ENCODE results near the gene C2orf66.

The C2orf66 gene

DNA sequence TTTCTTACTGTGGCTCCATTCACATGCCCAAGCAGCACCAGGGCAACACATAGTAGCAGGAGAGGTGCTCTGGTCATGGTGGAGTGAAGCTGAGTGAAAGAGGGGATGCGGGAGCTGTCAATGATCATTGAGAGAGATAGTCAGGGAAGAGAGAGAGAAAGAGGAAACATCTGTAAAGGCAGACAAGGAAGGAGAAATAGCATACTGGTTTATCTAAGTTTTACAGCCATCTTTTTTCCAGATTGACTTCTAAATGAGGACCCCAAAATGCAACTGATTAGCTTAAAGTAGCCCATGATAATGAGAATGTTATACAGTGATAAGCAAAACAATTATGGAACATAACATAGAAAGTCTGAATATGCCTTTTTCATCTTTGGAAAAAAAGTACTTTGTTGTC, at the start of gene C2orf66:
TSS of gene C2orf66 (minus strand) at position 96 of the 400 bp plus-strand sequence. CDS start at position 77, 19 bp downstream.
- DNase-seq (ENCODE audit: low spot score): no peak

DNA sequence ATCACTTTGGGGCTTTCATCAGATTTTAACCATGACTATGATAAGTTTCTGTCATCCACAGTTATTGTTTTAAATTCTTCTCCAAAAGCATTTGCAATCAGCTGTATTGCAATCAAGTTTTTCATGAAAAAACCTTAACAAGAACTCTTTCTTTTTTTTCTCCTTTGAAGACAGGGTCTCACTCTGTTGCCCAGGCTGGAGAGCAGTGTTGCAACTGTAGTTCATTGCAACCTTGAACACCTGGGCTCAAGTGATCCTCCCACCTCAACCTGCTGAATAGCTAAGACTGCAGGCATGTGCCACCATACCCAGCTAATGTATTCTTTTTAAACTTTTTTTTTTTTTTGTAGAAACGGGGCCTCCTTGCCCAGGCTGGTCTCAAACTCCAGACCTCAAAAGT, 45.5 kb upstream of the C2orf66 start:
- DNase-seq (ENCODE audit: low spot score): no peak

DNA sequence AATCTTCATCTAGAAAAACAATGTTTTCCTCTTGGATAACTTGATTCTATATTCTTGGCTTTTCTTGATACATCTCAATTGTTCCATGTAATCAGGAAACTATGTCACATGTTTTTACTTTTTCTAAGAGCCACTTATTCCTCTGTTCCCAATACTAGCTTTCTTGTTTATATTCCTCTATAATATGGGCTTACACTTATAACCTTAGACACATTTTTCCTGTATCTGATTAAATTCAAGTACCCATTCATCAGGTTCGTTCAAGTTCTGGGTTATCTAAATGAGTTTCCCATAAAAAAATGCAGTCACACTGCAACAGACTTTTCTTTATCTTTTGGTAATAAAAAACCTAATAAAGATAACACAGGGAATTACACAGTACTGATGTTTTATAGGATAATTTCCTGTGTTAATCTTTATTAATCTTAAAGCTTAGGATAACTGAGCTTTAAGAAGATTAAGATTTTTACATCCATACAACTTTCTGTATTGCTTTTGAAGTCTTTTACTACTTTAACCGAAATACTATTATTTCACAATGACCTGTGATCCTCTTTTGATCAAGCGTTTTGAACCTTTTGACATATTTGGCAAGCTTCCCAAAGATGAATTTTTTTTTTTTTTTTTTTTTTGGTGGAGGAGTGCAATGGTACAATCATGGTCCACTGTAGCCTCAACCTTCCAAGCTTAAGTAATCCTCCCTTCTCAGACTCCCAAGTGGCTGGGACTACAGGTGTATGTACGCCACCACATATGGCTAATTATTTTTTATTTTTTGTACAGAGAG, 44.3 kb upstream of the C2orf66 start:
- DNase-seq (ENCODE audit: low spot score): no peak

DNA sequence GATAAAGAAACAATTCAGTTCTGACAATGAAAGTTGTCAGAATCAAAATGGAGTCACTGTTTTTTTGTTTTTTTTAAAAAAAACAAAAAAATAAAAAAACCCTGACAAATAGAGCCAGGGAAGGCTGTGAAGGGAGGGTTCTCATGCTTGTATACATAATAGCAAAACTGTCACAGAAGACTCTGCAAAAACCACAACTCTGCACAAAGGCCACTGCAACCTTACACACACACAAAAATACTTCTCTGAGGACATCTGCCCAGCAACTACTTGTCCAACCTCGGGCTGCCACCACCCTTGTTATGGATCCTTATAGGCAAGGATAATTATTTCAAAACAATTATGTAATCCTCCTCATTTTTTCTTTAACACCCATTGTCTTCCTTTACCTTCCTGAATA, 41.9 kb upstream of the C2orf66 start:
- DNase-seq (ENCODE audit: low spot score): no peak

DNA sequence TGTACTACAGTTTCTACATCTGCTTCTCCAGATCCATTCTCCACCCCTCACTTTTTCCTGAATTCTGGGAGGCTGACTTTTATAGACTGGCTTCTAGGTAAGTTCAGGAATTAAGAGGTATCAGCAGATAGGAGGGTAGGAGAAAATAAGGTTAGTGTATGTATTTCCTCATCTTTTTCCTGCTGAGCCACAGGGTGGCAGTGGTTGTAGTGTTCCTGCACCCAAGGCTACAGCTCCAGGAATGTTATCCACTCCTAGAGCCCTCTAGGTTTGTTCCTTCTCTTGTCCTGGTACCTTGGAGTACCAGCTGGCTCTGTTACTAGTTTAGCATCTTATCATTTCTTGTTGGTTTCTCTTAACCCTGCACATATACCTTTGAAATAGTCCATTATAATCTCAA, 40.7 kb upstream of the C2orf66 start:
- DNase-seq (ENCODE audit: low spot score): no peak

DNA sequence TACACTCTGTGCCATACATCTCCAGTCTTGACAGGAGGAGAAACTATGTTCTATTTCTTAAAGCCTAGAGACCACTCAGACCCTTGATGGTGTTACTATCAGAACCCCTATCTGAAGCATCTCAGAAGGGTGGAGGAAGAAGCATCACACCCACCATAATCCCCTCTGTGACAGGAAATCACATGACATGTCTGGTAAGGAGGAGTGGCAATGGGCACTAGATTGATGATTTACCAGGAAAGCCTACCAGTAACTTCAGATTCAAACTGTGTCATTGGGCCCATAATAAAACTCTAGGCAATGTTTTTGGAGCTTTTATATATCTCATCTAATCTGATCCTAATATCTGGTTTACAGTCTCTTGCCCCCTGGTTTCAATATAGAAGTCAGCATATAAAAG, 37.1 kb upstream of the C2orf66 start:
- no peak for DNase-seq (ENCODE audit: low spot score)

DNA sequence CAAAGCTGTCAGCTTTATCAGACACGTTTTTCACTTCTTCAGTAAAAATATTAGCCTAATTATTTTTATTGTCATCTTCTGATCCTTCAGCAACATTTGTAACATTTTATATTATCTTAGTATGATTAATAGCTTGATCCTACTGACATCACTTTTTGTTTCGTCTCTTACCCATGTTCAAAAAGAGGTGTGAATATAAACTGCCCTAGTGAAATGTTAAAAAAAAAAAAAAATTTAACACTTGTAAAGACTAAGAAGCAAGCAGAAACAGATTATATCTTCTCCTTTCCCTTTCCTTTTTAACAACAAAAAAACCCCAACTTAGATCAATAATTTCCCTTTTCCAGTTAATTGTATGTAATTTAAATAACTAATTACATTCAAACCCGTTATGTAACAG, 36.2 kb upstream of the C2orf66 start:
- DNase-seq (ENCODE audit: low spot score): no peak

DNA sequence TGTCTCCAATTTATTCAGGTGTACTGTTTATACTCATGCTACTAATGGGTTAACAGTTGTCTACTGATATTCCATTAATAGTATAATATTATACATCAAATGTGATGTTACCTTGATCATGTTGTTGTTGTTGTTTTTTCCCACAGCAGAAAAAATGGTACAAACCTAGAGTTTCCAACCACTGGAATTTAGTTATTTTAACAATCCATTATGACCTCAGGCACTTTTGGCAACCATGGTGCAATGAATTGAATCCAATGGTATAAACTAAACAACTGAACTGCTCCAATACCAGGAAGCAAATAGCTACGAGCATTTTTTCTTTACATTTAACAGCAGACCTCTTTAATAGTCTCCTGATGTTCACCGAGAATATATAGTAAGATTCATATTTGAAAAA, 31.0 kb upstream of the C2orf66 start:
- DNase-seq (ENCODE audit: low spot score): no peak

DNA sequence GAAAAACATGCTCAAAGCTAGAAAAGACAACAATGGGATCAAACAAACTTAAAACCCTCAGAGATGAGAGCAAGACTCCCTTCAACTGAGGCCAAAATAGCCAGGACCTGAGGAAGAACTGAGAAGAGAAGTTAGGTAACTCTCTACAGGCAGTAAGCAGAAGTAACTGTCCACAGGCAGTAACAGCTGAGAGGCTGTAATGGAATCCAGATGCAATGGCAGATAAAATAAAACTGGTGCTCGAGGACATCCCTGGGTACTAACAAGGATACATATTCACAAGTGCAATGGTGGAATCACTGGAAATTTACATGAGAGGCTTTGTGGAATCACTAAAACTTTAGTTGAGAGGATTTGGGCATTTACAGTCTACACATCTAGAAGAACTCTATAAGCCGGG, 30.4 kb upstream of the C2orf66 start:
- DNase-seq (ENCODE audit: low spot score): no peak

DNA sequence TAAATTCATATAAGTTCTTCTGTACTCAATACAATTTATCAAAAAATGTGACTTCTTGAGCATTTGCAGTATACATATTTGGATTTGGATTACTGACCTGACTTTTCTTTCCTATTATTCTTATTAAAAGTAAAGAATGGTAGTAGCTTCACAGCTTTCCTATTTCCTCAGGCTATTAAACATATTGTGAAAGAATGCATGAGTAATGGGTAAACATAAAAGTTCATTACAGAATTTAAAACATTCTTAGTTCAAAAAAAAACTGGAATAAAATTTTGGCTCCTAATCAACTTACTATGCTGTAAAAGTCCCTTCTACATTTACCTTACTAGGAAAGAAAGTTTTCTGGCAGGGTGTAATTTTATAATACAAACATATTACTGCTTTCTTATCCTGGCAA, 27.3 kb upstream of the C2orf66 start:
- DNase-seq (ENCODE audit: low spot score): no peak

DNA sequence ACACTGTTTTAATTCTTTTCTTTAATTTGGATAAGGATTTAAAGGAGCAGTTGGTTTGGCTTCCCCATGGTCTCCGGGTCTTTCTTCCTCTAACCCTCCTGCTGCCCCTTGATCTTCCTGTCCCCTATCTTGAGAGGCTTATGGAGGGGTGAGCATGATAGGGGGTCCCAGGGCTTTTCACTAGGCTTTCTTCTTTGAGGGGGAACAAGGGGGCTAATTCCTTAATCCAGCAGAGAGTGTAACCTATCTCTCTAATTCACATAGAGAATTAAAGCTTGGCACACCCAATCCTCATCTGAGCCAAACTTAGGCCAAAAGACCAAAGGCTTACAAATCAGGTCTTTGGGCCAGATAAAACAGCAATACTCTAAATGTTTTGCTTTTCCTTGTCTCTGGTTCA, 21.5 kb upstream of the C2orf66 start:
- DNase-seq (ENCODE audit: low spot score): no peak

DNA sequence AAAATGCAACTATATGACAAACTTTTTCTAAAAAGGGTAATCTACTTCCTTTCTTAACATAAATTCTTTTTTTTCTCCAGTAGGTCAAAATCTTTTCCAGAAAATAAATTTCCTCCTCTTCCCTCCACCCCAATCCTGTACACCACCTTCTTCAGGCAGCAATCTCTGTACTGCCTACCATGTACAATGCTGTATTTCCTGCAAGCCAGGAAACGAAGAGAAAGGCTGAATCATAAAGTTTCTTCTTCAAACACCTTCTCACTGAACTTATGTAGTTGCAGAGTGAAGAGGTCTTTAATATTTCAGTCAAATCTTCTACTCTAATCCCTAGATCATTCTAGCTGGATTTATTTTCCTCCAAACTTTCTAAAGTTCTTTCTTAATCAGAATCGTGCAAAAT, 18.2 kb upstream of the C2orf66 start:
- no peak for DNase-seq (ENCODE audit: low spot score)

DNA sequence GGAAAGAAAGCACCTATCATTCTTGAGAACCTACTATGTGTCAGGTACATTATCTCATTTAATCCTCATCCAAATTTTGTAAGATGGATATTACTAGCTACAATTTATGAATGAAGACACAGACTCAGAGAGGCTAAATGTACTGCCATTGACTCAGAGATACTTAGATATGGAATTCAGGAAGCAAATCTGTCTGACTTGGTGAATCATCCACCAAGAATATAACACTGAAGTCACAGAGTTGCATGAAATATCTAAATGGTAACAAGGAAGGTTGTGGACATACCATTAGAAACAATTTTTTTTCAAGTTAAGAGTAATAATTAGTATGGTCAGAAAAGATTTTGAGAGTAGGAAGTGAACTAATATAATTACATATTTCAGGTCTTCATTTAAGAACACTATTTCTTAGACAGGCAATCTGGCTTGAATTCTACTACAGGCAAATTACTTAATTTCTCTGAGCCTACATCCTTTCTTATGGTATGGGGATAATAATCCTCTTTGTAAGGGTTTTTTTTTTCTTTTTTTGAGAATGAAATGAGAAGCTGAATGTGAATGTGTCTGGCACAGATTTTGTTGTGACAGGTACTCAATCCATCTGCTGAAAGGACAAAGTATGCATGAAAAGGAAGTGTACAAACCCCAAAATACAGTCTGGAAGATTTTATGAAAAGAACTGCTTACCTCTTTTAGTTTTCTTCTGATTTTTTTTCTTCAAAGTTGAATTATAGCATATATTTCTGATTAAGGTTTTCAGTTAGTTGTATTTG, 14.8 kb upstream of the C2orf66 start:
- no peak for DNase-seq (ENCODE audit: low spot score)

DNA sequence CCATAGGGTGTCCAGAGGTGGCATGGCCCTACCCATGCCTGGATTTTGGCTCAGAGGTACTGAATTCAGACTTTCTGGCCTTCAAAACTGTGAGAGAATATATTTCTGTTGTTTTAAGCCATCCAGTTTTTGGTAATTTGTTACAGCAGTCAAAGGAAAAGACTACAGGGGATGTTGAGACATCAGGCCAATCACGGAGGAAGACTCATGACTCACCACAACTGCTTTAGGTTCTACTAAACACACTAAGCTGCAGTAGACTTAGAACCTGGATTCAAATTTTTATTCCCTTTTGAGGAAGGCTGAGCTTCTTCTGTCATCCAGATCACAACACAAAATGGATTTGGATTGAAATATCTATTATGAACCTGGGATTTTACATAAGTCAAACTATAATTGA, 12.0 kb upstream of the C2orf66 start:
- no peak for DNase-seq (ENCODE audit: low spot score)

DNA sequence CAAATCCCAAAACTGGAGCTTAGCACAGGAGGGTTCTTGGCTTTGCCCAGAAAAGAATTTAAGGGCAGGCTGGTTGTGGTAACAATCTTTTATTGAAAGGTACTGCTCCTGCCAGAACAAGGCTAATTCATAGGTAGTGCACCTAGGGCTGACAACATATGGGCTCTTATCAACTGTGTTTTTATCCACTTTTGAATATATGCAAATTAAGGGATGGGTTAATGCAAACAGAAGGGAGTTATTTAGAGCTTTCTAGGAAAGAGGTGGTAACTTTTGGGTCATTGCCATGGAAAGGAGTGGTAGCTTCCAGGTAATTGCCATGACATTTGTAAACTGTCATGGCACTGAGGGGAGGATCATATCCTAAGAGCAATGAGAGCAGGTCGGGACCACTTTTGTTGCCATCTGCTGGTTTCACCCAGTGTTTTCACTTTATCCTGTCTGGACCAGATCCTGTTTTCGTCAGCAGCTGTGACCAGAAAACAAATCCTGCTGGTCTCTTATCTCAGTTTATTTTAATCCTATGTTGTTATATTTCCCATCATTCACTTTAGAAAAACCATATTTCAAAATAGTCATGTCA, 981 bp downstream of the C2orf66 start:
- no peak for DNase-seq (ENCODE audit: low spot score)

DNA sequence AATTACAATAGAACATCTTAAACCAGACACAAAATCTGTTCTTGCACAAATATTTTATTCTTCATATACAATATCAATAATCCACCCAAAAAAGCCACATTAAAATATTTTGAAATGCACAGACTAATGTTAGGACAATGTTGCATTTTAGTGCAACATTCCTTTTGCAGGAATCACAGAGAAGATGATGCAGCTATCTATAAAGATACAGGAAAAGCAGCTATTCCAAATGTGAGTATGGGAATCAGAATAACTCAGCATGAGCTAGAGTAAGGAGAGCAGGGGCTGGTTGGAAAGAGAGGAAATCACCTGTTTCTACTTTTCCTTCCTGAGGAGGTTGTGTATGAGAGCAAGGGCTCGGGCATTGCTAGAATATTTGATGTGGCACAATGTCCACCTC, 4.8 kb downstream of the C2orf66 start:
- DNase-seq (ENCODE audit: low spot score): no peak

DNA sequence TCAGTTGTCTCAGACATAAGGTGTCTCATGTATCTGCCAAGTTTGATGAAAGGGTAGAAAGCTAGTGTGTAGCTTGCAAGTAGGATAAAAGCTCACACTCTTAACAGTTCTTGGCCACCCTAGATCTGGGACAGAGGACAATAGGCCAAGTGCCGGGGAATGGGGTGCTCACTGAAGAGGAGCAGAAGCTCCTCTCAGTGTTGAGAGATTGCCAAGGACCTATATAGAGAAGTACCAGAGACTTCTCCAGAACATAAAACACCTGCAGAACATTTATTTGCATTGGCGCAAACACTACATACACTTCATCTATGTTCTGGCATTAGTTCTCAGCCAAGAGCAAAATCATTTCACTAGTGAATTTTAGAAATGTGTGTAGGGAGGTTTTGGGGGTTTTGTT, 6.8 kb downstream of the C2orf66 start:
- DNase-seq (ENCODE audit: low spot score): no peak

DNA sequence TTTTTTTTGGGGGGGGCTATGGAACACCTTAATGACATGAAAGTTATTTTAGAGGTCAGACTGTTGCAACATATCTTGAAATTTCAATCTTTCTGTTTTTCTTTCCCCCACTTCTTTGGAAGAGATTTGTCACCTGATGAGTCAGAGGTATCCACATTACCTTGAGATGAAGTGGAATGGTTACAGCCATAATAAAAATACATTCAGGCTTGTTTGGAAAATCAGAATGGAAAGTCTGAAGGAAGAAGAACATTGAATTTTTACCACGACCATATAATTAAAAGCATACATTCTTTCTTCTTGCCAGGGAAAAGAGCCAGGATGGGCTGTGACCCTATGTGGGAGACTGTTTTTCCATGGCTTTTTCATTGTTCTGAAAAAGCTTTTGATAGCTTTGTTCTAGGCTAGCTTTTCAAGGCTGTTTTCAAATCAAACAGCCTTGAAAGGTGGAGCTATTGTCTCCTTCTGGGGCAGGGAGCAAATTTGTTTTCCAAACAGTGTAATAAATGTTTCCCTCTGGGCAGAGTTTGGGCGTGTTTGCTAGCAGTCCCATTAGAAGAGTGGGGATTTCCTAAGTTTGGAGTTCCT, 7.4 kb downstream of the C2orf66 start:
- DNase-seq (ENCODE audit: low spot score): no peak

DNA sequence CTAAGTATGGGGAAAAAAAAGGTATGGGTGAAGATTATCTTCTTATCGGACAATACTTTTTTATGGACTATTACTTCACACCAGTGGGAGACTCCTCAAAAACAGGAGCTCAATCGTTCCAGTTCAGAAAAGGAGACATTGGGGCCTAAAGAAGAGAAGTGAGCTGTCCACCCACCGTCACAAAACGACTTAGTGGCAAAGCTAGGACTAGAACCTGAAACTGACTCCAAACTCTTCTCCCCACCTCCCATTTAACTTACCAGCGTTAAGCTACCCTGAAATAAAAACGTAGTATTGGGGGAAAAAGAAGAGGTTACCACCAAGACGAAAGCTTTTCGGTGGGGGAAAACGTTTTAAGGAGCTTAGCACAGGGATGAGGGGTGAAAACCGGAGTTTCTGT, 10.2 kb downstream of the C2orf66 start:
- DNase-seq (ENCODE audit: low spot score): no peak

DNA sequence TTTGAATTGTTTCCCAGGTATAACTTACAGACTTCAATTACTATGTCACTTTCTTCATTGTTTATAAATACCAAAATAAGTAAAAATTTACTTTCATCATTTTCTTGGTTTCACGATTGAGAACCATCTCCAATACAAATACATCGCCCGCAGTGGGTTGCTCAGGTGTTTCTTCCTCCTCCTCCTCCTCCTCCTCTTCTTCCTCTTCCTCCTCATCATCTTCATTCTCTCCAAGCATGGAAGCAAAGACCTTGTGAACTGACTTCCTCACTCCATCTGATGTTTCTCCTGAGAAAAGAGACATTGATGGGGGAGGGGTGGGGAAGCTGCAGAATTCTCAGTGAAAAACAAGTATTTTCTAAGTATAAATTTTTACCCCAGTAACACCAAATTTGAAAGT, 16.3 kb downstream of the C2orf66 start:
- no peak for DNase-seq (ENCODE audit: low spot score)

DNA sequence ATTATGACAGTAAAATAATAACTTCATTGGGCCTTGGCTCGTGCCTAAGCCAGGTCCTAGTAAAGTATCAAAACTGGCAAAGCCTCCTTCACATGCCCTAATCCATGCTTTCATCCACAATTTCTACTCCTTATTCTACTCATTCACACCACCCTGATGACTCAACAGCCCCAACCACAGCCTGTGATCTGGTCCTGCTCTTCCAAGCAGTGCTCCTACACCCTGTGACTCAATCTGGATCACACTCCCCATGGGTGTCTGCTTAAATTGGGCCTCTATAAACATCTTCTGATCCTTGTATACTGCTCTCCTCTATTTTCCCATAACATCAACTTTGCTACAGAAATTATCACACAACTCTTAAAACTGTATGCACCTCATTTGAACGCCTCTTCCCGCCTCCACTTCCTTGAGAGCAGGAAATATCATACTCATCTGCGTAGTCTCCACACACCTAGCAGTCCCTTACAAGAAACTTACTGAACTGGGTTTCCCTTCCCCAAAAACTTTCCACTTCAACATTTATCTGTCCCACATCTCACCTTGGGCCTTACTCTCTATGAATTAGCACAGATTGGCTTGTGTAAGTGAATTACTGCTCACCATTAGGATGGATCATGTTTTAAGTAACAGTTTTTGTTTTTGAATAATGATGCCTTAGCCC, 25.6 kb downstream of the C2orf66 start:
- no peak for DNase-seq (ENCODE audit: low spot score)

DNA sequence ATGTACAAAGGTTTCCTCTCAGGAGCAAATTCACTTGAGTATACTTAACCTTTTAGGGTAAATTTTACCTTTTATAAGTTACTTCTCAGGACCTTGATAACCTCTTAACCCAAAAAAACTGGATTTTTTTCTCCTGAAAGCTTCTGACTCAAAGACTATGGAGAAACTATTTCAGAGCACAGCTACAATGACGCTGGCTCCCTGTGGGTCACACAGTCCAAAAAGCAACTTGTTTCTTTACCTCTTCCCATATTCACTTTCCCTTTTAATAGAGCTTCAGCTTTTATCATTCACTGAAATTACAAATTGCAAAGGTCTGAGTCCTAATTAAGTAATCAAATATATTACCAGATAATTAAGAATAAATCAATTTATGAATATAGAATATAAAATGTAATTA, 42.1 kb downstream of the C2orf66 start:
- no peak for DNase-seq (ENCODE audit: low spot score)

DNA sequence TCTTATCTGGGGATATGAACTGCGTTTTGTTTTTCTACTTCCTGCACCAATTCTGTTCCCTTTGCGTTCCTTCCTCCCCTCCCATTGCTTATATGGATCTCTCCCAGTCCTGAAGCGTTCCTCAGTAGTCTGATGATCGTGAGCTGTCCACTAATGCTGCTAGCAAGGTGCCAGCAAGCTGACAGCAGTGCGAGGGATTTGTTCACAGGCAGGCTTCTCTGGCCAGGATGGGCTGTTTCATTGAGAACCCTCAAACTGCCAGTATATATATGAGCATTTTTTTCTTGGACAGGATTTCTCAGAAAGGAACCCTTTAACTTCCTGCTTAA, 49.8 kb downstream of the C2orf66 start:
- DNase-seq (ENCODE audit: low spot score): no peak
